Liver (tissue), 3 donors: Measurements from ENCODE around the gene SGCD.

Experiments used
- ATF3 ChIP-seq: IDR thresholded peaks from 2 replicates; pipeline ENCODE4 v1.6.1; 2016; ENCODE audit warnings: antibody characterized with exemption
- CTCF ChIP-seq: fragments of 150-350 bp; IDR thresholded peaks from 2 replicates; pipeline ENCODE4 v1.5.1; 2017; ENCODE audit warnings: improper control_type of control experiment, low read depth, low read length; ENCODE audit not compliant: missing input control
- FOXA1 ChIP-seq: IDR thresholded peaks from 2 replicates; pipeline ENCODE4 v1.6.1; 2016; ENCODE audit warnings: antibody characterized with exemption
- GABPA ChIP-seq, 2 donors: IDR thresholded peaks in 1 of 2; conservative IDR thresholded peaks in 1 of 2; 2 replicates each; pipeline ENCODE4 v1.6.1; 2016; ENCODE audit warnings: antibody characterized with exemption in 2 of 2, mild to moderate bottlenecking in 1 of 2, moderate library complexity in 1 of 2
- JUND ChIP-seq, 2 donors: IDR thresholded peaks; 2 replicates each; pipeline ENCODE4 v1.6.1; 2016; ENCODE audit warnings: antibody characterized with exemption in 2 of 2
- NR2F2 ChIP-seq: IDR thresholded peaks from 2 replicates; pipeline ENCODE4 v1.6.1; 2016; ENCODE audit warnings: antibody characterized with exemption
- TAF1 ChIP-seq: conservative IDR thresholded peaks from 2 replicates; pipeline ENCODE4 v1.6.1; 2016; ENCODE audit warnings: antibody characterized with exemption, mild to moderate bottlenecking
- YY1 ChIP-seq: IDR thresholded peaks from 2 replicates; pipeline ENCODE4 v1.6.1; 2016; ENCODE audit warnings: antibody characterized with exemption, mild to moderate bottlenecking
- donor health status: healthy.
- donor health status: healthy.

- no peak for TF ChIP-seq TAF1
- TF ChIP-seq YY1, result no peak
- TF ChIP-seq JUND (IDR thresholded peaks at IDR 0.05), result no peak
- TF ChIP-seq CTCF, result no peak
- TF ChIP-seq FOXA1, result no peak
- no peak for TF ChIP-seq GABPA (IDR thresholded peaks at IDR 0.05 in 1 of 2, conservative IDR thresholded peaks at IDR 0.05 in 1 of 2)
- no peak for TF ChIP-seq ATF3
- no peak for TF ChIP-seq NR2F2
Observed at GRCh38 chr5:156314416-156314815, 12.5 kb upstream of the SGCD start.
